IPS-20b (cell line): Measurements from ENCODE around the gene EDDM3A.
"Not testable (repeated sequence)": the region's sequence is repeated elsewhere in the genome, so short reads cannot be mapped to it uniquely, and the experiment has no call there.

Source experiments
- H3K27ac ChIP-seq: one replicate; pipeline ENCODE4 v1.5.1; 2013; ENCODE audit warnings: low read length
- H3K27me3 ChIP-seq: 2 replicates; pipeline ENCODE4 v1.6.1; 2013; ENCODE audit warnings: mild to moderate bottlenecking, low read length, inconsistent platforms; ENCODE audit not compliant: insufficient read depth
- H3K36me3 ChIP-seq: 2 replicates; pipeline ENCODE4 v1.6.1; 2013; ENCODE audit warnings: low read depth, mild to moderate bottlenecking, inconsistent platforms, low read length, moderate library complexity; ENCODE audit not compliant: insufficient read depth
- H3K4me1 ChIP-seq: 2 replicates; pipeline ENCODE4 v1.6.1; 2013; ENCODE audit warnings: mild to moderate bottlenecking, control low read depth, inconsistent platforms, low read length, moderate library complexity; ENCODE audit not compliant: insufficient read depth
- H3K4me3 ChIP-seq: 2 replicates; pipeline ENCODE4 v1.5.1; 2013; ENCODE audit warnings: mild to moderate bottlenecking, low read length, inconsistent platforms
- H3K9ac ChIP-seq: 2 replicates; pipeline ENCODE4 v1.6.1; 2013; ENCODE audit warnings: low read depth, mild to moderate bottlenecking, inconsistent platforms, low read length, moderate library complexity
- H3K9me3 ChIP-seq: 2 replicates; pipeline ENCODE4 v1.6.1; 2013; ENCODE audit warnings: mild to moderate bottlenecking, low read depth, low read length, inconsistent platforms; ENCODE audit not compliant: insufficient read depth

The EDDM3A gene, protein sequence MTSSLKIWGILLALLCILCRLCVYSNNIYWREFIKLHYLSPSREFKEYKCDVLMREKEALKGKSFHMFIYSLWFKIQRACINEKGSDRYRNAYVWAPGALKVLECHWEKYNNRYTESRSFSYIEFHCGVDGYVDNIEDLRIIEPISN

DNA sequence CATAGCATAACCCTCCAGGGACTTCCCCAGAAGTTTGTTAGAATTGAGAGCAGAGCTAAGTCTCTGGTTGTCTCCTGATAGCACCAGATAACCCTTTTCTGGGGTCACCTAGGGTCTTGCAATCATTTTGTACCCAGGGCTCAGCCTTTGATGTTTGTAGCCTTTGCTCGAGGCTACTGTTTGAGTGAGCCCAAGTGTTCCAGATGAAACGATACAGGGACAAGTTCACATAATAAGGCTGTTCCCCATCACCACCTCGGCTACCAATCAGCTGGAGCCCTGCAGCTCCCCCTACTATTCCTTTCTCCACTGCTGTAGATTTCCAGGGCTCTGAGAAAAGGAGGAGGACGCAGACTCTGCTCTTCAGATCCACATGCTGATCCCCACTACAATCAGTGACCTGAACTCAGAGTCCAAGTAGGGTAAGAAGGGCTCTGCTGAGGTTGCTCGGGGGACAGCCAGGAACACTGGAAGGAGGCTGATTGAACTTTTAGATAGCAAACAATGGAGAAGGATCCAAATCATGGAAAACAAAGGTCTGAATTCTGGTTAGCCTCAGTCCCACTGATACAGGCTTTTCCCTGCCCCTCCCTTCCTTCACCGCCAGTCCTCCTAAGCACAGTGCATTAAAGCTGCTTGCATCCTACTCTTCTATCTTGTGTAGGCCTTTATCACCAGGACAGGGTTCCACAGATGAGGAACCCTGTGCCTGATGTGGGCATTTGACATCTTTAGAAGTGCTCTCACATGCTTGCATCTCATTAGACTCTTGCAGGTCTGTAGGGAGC, at the start of gene EDDM3A:
Gene EDDM3A, plus strand, starts transcription at position 317 of the 788 bp plus-strand sequence. CDS start 1,694 bp downstream, outside the sequence.
- Histone ChIP-seq H3K36me3 (no peaks in the 10 kb centered on the region), H3K9me3 (no peaks in the 10 kb centered on the region), H3K9ac (no peak within 1 kb of the TSS), H3K27ac (no peak within 1 kb of the TSS), H3K4me1 (no peaks in the 10 kb centered on the region), H3K4me3 (no peak within 1 kb of the TSS), H3K27me3 (no peaks in the 10 kb centered on the region)

DNA sequence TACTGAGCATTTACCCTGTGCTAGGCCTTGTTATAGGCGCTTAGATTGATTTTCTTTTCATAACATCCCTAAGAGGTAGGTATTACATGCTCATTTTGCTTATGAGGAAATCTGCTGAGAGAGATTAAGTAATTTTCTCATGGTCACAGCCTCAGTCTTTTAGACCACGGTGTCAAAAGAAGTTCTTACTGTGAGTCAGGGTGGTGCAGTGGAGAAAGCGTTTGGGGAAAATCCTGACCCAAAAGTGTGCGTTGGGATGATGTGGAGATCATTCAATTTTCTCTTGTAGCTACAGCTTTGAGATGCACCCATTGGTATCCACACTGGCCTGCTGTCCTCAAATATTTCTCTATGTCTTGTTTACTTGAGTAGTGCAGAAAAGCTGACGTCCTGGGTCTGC, 48.9 kb upstream of the EDDM3A start:
- no peak overlapping the region for H3K27ac ChIP-seq
- no peaks in the 10 kb centered on the region for H3K36me3 ChIP-seq
- H3K4me3 ChIP-seq: no peak overlapping the region
- no peaks in the 10 kb centered on the region for H3K4me1 ChIP-seq
- no peaks in the 10 kb centered on the region for H3K27me3 ChIP-seq
- no peak overlapping the region for H3K9ac ChIP-seq
- no peaks in the 10 kb centered on the region; the same call in 1 of the 2 replicates for H3K9me3 ChIP-seq

DNA sequence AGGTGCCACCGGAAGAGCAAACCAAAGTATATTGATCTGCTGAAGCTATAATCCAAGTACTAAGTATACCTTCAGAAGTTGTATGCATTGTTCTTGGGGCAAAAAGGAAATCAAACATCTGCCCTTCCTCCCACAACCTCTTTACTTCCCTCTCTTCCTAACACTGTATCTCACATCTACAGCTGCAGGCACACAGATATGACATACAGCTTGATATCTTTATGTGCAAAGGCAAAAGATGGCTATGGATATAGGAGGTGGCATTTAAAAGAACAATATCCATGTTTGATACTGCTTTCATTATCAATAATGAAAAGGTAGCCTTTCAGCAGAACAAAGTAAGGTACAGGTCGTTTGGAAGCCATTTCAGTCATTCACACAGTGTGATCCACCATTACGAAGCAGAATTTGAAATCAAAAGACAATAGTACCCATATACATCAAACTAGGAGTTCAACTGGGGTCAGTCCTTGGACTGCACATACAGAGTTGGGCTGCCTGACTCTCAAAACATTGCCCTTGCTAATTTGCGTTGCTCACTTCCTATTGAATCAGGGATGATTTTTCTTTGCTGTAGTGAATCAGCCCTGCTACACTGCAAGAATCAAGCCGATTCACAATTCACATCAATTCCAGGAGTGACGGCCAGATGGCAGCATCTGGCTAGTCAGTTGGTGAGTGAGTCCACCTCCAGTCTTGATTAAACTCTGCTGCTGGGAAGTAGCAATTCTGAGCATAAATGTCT, 48.2 kb upstream of the EDDM3A start:
- H3K36me3 ChIP-seq: no peaks in the 10 kb centered on the region
- H3K4me3 ChIP-seq: no peak overlapping the region
- no peak overlapping the region for H3K9ac ChIP-seq
- H3K27ac ChIP-seq: no peak overlapping the region
- no peaks in the 10 kb centered on the region; the same call in 1 of the 2 replicates for H3K9me3 ChIP-seq
- H3K4me1 ChIP-seq: no peaks in the 10 kb centered on the region
- no peaks in the 10 kb centered on the region for H3K27me3 ChIP-seq

DNA sequence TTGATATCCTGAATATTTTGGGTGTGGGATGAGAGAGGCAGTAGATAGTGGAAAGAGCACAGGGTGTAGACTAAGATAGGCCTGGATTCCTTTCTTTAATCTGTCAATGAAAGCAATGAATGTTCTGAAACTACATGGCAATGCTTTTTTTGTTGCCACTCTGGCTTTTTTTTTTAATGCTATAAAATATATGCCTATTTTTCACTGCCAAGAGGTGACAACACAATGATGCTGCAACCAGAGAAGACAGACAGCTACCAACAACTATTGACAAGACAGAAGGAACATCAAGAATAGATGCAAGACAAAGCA, 47.7 kb upstream of the EDDM3A start:
- no peak overlapping the region for H3K9ac ChIP-seq
- no peaks in the 10 kb centered on the region for H3K36me3 ChIP-seq
- no peaks in the 10 kb centered on the region for H3K4me1 ChIP-seq
- no peak overlapping the region for H3K4me3 ChIP-seq
- H3K9me3 ChIP-seq: no peaks in the 10 kb centered on the region; the same call in 1 of the 2 replicates
- H3K27me3 ChIP-seq: no peaks in the 10 kb centered on the region
- no peak overlapping the region for H3K27ac ChIP-seq

DNA sequence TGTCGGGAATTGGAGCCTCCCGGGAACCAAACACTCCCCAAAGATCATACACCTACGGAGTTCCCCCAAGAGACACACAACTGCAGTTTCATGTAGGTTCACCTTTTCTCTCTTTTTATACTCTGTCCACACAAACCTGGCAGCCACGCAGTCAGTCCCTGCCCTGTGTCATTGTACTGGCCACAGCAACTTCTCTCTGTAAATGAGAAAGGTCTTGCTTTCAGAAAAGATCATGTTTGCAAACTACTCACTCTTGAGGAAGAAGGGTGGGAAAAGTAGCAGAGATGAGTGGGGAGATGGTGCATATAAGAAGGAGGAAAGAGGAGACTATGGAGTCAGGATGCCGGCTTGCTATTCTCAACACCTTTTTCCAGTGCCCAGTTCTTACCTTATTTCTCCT, 46.8 kb upstream of the EDDM3A start:
- Histone ChIP-seq H3K9me3 (no peaks in the 10 kb centered on the region; the same call in 1 of the 2 replicates), H3K27ac (no peak overlapping the region), H3K27me3 (no peaks in the 10 kb centered on the region), H3K4me1 (no peaks in the 10 kb centered on the region), H3K36me3 (no peaks in the 10 kb centered on the region), H3K9ac (no peak overlapping the region), H3K4me3 (no peak overlapping the region)

DNA sequence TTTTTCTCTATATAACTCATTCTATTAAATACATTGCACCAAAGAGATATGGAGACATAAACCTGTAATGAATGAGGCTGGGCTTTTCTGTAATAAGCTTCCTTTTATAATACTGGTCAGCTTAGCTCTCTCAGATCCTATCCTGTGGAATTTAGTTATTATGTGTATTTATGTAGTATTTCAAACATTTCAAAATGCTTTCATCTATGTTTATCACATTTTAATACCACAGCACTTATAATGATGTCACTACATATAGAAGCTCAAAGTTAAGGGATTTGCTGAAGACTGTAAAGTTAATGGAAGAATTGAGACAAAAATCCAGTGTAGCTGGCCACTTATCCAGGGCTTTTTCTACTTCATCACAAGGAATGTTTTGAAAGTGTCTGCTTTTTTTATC, 45.8 kb upstream of the EDDM3A start:
- H3K4me3 ChIP-seq: no peak overlapping the region
- no peak overlapping the region for H3K9ac ChIP-seq
- H3K27ac ChIP-seq: no peak overlapping the region
- no peaks in the 10 kb centered on the region for H3K27me3 ChIP-seq
- H3K4me1 ChIP-seq: no peaks in the 10 kb centered on the region
- peaks cover 7% of the 10 kb centered on the region for H3K9me3 ChIP-seq
- no peaks in the 10 kb centered on the region for H3K36me3 ChIP-seq

DNA sequence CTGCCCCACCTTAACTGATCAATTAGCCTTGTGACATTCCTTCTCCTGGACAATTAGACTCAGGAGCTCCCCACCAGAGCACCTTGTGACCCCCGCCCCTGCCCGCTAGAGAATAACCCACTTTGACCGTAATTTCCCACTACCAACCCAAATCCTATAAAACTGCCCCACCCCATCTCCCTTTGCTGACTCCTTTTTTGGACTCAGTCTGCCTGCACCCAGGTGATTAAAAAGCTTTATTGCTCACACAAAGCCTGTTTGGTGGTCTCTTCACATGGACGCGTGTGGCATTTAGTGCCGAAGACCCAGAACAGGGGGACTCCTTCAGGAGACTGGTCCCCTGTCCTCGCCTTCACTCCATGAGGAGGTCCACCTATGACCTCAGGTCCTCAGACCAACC, 44.7 kb upstream of the EDDM3A start:
- not testable (repeated sequence) for H3K4me3 ChIP-seq, H3K36me3 ChIP-seq, H3K9ac ChIP-seq, H3K27ac ChIP-seq, H3K27me3 ChIP-seq, H3K4me1 ChIP-seq
- H3K9me3 ChIP-seq: peaks cover 14% of the 10 kb centered on the region

DNA sequence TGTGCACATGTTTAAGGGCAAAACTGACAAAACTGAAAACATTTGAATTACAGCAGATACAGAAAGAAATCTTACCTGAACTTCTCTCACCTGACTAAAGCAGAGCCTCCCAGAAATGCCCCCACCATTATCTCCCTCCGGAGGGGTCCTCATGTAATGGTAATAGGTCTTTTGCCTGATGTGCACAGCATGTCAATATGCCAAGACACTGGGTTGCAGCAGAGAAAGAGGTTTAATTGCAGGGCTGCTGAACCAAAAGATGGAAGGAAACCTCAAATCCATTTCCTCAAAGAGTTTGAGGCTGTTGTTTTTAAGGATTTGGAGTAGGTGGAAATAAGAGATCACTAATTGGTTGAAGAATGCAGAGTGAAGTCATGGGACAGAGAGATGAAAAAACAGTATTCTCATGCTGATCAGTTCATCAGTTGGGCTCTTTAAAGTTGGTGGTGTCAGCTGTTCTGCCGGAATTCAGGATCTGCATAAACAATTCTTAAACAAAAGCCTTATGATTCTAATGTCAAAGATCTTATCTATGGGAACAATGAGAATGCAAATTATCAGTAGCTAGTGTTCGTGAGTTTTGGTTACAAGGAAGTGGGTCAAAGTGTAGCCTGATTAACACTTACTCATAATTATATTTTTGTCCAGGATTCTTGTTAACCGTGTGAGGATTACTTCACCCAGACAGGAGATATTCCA, 38.9 kb upstream of the EDDM3A start:
- Histone ChIP-seq H3K4me3 (peak overlapping the region; percentile 14; the same call in 1 of the 2 replicates), H3K4me1 (0 out of 2 replicates have a peak, but pooled peaks cover 3% of the 10 kb centered on the region), H3K9ac (peak overlapping the region; percentile 12; the same call in 1 of the 2 replicates), H3K27ac (peak overlapping the region; percentile 48), H3K36me3 (no peaks in the 10 kb centered on the region), H3K9me3 (peaks cover 28% of the 10 kb centered on the region), H3K27me3 (no peaks in the 10 kb centered on the region)

DNA sequence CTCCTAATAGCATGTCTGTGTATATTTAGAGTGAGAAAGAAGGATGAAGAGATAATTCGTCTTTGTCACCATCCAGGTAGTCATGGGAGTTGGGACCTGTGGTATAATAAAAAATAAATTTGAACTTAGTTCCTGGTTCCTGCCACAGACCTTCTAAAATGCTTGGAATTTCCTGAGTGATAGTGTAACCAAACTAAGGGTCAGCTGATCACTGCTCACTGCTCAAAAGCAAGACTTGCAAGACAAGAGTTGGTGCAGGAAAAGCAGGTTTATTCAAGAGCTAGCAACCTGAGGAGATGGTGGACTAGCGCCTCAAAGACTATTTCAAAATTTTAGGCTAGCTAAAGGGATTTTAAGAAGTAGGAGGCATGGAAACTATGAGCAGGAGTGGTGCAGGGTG, 38.1 kb upstream of the EDDM3A start:
- Histone ChIP-seq H3K27me3 (no peaks in the 10 kb centered on the region), H3K9ac (no peak overlapping the region), H3K36me3 (no peaks in the 10 kb centered on the region), H3K4me3 (0 out of 2 replicates have a peak overlapping the region, but pooled peaks have one; percentile 8), H3K9me3 (peaks cover 28% of the 10 kb centered on the region), H3K4me1 (0 out of 2 replicates have a peak, but pooled peaks cover 3% of the 10 kb centered on the region), H3K27ac (no peak overlapping the region)

DNA sequence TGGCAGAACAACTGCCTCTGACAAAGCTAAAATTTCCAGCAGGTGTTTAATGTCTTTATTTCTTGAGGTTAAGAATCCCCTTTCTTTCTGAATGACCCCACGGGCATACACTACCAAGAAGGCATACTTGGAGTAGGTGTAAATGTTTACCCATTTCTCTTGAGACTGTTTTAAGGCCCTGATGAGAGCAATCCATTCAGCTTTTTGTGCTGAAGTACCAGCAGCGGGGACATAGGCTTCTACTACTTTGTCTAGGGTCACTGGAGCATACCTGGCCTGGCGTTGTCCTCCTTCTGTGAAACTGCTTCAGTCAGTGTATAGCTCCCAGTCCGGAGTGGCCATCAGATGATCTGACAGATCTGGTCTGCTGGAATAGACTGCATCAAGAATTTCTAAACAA, 34.4 kb upstream of the EDDM3A start:
- H3K9ac ChIP-seq: no peak overlapping the region
- H3K4me3 ChIP-seq: no peak overlapping the region
- H3K9me3 ChIP-seq: peaks cover 10% of the 10 kb centered on the region; the same call in 1 of the 2 replicates
- H3K27ac ChIP-seq: no peak overlapping the region
- H3K36me3 ChIP-seq: no peaks in the 10 kb centered on the region
- H3K27me3 ChIP-seq: no peaks in the 10 kb centered on the region
- H3K4me1 ChIP-seq: 0 out of 2 replicates have a peak, but pooled peaks cover 3% of the 10 kb centered on the region

DNA sequence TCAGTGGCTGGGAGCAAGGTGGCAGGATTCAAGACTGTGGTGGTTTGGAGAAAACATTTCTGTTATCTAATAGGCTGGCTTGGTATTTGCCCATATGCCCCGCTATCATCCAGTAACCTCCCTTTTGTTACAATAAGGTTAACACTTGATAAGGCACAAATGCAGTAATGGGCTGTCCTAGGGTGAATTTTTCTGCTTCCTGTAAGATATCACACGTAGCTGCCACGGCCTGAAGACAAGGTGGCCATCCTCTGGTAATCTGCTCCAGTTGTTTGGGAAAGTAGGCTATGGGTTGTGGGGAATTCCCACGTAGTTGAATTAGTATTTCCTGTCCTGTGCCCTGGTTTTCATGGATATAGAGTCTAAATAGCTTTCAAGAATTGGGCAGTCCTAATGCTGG, 34.0 kb upstream of the EDDM3A start:
- no peak overlapping the region for H3K27ac ChIP-seq
- H3K36me3 ChIP-seq: no peaks in the 10 kb centered on the region
- H3K4me1 ChIP-seq: 0 out of 2 replicates have a peak, but pooled peaks cover 3% of the 10 kb centered on the region
- peaks cover 6% of the 10 kb centered on the region; the same call in 1 of the 2 replicates for H3K9me3 ChIP-seq
- no peak overlapping the region for H3K9ac ChIP-seq
- no peak overlapping the region for H3K4me3 ChIP-seq
- H3K27me3 ChIP-seq: no peaks in the 10 kb centered on the region
